Loucy (cell line): Measurements from ENCODE around the gene HYI.

Source experiments
- H2AFZ ChIP-seq: fragments of 200-600 bp; sonication (generic); 2 replicates; pipeline ENCODE4 v1.6.0; 2016; ENCODE audit warnings: antibody characterized with exemption, mild to moderate bottlenecking, low read length, moderate library complexity
- H3F3A ChIP-seq: fragments of 200-600 bp; 2 replicates; pipeline ENCODE4 v1.6.0; 2016; ENCODE audit warnings: antibody characterized with exemption, low read depth, mild to moderate bottlenecking
- H3K27me3 ChIP-seq: fragments of 200-600 bp; sonication (generic); 2 replicates; pipeline ENCODE4 v1.6.1; 2014; ENCODE audit warnings: low read length, mild to moderate bottlenecking; ENCODE audit not compliant: insufficient read depth, poor library complexity, severe bottlenecking
- H3K36me3 ChIP-seq: fragments of 200-600 bp; sonication (generic); 2 replicates; pipeline ENCODE4 v1.6.1; 2016; ENCODE audit warnings: low read length; ENCODE audit not compliant: insufficient read depth
- H3K4me1 ChIP-seq: fragments of 200-600 bp; sonication (generic); 2 replicates; pipeline ENCODE4 v1.5.1; 2014; ENCODE audit warnings: low read length, mild to moderate bottlenecking; ENCODE audit not compliant: insufficient read depth, poor library complexity, severe bottlenecking
- H3K4me2 ChIP-seq: fragments of 200-600 bp; sonication (generic); 2 replicates; pipeline ENCODE4 v1.6.0; 2014; ENCODE audit warnings: antibody characterized with exemption, low read length, low read depth, mild to moderate bottlenecking; ENCODE audit not compliant: poor library complexity, severe bottlenecking
- H3K4me3 ChIP-seq: fragments of 200-600 bp; sonication (generic); 2 replicates; pipeline ENCODE4 v1.5.1; 2014; ENCODE audit warnings: low read length, mild to moderate bottlenecking, mixed read lengths; ENCODE audit not compliant: poor library complexity, severe bottlenecking
- H3K79me2 ChIP-seq: fragments of 200-600 bp; sonication (generic); 2 replicates; pipeline ENCODE4 v1.6.1; 2014; ENCODE audit warnings: low read length; ENCODE audit not compliant: insufficient read depth
- H3K9ac ChIP-seq: fragments of 200-600 bp; sonication (generic); 2 replicates; pipeline ENCODE4 v1.6.0; 2014; ENCODE audit warnings: mild to moderate bottlenecking, low read depth, low read length, moderate library complexity; ENCODE audit not compliant: poor library complexity, severe bottlenecking
- H3K9me2 ChIP-seq: fragments of 200-600 bp; sonication (generic); replicated peaks from 2 replicates; pipeline ENCODE4 v1.6.1; 2016; ENCODE audit warnings: low read depth, low read length, mixed read lengths
- H3K9me3 ChIP-seq: fragments of 200-600 bp; sonication (generic); 2 replicates; pipeline ENCODE4 v1.6.1; 2014; ENCODE audit warnings: mild to moderate bottlenecking, antibody characterized with exemption, low read length, low read depth; ENCODE audit not compliant: insufficient read depth
- H4K20me1 ChIP-seq: fragments of 200-600 bp; sonication (generic); 2 replicates; pipeline ENCODE4 v1.6.0; 2014; ENCODE audit warnings: antibody characterized with exemption, low read length, mild to moderate bottlenecking; ENCODE audit not compliant: insufficient read depth, poor library complexity, severe bottlenecking
- CTCF ChIP-seq: fragments of 200-600 bp; sonication (generic); conservative IDR thresholded peaks from 2 replicates; pipeline ENCODE4 v1.5.1; 2014; ENCODE audit warnings: mild to moderate bottlenecking, antibody characterized with exemption, low read length
- EZH2phosphoT487 ChIP-seq: fragments of 200-600 bp; IDR thresholded peaks from 2 replicates; pipeline ENCODE4 v1.6.1; 2018; ENCODE audit warnings: antibody characterized with exemption, mild to moderate bottlenecking, moderate library complexity, borderline replicate concordance

Gene HYI

GRCh38 chr1:43430831-43431230 lies 22.9 kb downstream of the HYI start:
- Histone ChIP-seq H3K9me3 (no peaks in the 10 kb centered on the region), H3K79me2 (no peaks in the 10 kb centered on the region), H2AFZ (no peak overlapping the region), H3K27me3 (no peaks in the 10 kb centered on the region), H3K36me3 (peaks cover 72% of the 10 kb centered on the region; the same call in 1 of the 2 replicates), H3K9me2 (no peaks in the 10 kb centered on the region), H3K9ac (no peak overlapping the region), H3K4me3 (no peak overlapping the region), H4K20me1 (no peaks in the 10 kb centered on the region), H3F3A (no peaks in the 10 kb centered on the region), H3K4me1 (no peaks in the 10 kb centered on the region), H3K4me2 (no peak overlapping the region)
- TF ChIP-seq EZH2phosphoT487 (no peak), CTCF (no peak)

GRCh38 chr1:43427941-43428340 lies 25.8 kb downstream of the HYI start:
- TF ChIP-seq EZH2phosphoT487 (no peak), CTCF (no peak)
- H3K9me2 ChIP-seq: no peaks in the 10 kb centered on the region
- no peaks in the 10 kb centered on the region for H3K4me1 ChIP-seq
- no peaks in the 10 kb centered on the region for H4K20me1 ChIP-seq
- no peaks in the 10 kb centered on the region for H3K79me2 ChIP-seq
- H3K4me2 ChIP-seq: no peak overlapping the region
- no peak overlapping the region for H2AFZ ChIP-seq
- H3K4me3 ChIP-seq: no peak overlapping the region
- no peaks in the 10 kb centered on the region for H3F3A ChIP-seq
- H3K36me3 ChIP-seq: peaks cover 77% of the 10 kb centered on the region; the same call in 1 of the 2 replicates
- H3K9ac ChIP-seq: no peak overlapping the region
- H3K9me3 ChIP-seq: no peaks in the 10 kb centered on the region
- H3K27me3 ChIP-seq: no peaks in the 10 kb centered on the region

- Histone ChIP-seq H3K4me3 (no peak overlapping the region), H3K9me2 (no peaks in the 10 kb centered on the region), H3K9ac (no peak overlapping the region), H3K9me3 (no peaks in the 10 kb centered on the region), H4K20me1 (no peaks in the 10 kb centered on the region), H3K4me1 (no peaks in the 10 kb centered on the region), H3K36me3 (peaks cover 73% of the 10 kb centered on the region; the same call in 1 of the 2 replicates), H3K27me3 (no peaks in the 10 kb centered on the region), H3K4me2 (no peak overlapping the region), H2AFZ (no peak overlapping the region), H3K79me2 (no peaks in the 10 kb centered on the region), H3F3A (no peaks in the 10 kb centered on the region)
- TF ChIP-seq EZH2phosphoT487 (no peak), CTCF (no peak)
Measured at GRCh38 chr1:43427524-43427923, 26.2 kb downstream of the HYI start.
